GM19455 (cell line): ENCODE results near the gene GRID2.
A peak's percentile ranks its signal among the peaks of the same experiment; 100 is the strongest.
"Not testable (repeated sequence)": the region's sequence is repeated elsewhere in the genome, so short reads cannot be mapped to it uniquely, and the experiment has no call there.

Experiments used
- ATAC-seq: cut with Tn5 transposase; IDR thresholded peaks from one replicate; pipeline ENCODE4 v1.9.1; 2021; ENCODE audit not compliant: unreplicated experiment

Gene GRID2

DNA sequence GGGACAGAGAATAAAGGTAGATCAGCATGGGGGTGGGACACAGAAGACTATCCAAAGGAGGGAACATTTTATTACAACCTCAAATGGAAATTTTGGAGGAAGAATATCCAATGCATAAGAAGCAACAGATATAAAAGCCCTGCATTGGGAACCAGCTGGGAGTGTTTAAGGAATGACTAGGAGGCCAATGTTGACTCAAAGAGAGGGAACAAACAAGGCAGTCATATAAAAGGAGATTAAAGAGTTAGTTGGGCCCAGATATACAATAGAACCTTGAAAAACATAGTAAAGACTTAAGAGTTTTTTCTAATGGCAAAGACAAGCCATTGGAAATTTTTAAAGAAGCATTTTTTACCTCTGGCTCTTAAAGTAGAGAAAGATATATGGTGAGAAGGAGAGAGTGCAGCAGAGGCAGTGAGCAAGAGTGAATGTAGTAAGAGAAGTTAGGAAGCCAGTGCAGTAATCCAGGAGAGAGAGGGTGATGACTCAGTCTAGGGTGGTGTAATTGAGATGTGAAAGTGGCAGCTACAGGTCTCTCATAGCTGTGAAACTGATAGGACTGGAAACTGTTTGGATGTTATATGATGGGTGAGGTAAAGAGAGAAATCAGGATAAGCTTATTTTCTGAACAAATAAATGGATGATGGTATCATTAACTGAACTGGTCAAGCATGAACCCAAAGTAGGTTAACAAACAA, 1342.6 kb downstream of the GRID2 start:
- no peak for ATAC-seq

- no peak for ATAC-seq
These were observed 1344.5 kb downstream of the GRID2 start for GRCh38 chr4:93648258-93648657.

DNA sequence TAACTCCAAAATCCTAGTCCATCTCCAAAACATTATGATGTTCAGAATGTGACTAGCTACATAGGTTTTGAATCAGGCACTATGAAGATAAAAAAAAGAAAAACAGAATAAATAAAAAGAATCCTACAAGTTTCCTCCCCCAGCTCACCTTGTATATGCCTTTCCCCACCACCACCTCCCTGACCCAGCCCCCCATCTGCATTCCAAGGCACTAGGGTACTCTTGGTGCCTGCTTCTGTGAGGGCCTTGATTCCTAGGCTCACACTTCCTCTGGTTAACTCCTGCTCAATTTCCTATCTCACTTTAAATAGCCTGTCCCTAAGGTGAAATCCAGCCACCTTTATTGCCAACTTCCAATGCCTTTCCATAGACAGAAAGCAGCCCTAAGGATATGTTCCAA, 1346.1 kb downstream of the GRID2 start:
- ATAC-seq: no peak

GRCh38 chr4:93654211-93654610, 1350.4 kb downstream of the GRID2 start:
- ATAC-seq: no peak

DNA sequence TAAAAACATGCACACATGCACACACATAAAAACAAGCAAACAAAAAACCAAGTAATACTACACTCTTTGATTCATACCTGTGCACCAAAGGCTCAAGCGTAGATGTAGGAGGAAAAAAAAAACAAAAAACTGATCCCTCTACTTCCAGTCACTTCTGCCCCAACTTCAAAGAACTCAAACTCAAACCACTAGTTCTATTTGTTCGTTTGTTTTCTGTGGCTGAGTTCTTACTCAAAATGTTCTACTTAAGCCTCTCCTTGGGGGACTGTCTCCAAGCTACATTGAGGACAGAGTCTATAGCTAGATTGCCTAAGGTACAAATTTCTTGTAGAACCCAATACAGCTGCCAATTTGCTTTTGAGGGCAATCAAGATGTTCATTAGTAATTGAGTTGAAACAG, 1353.8 kb downstream of the GRID2 start:
- no peak for ATAC-seq

GRCh38 chr4:93658443-93658842, 1354.7 kb downstream of the GRID2 start:
- ATAC-seq: no peak

- ATAC-seq: no peak
These were observed 1355.9 kb downstream of the GRID2 start for GRCh38 chr4:93659629-93660028.

GRCh38 chr4:93660036-93660435, 1356.3 kb downstream of the GRID2 start:
- no peak for ATAC-seq

GRCh38 chr4:93670434-93670833, 1366.7 kb downstream of the GRID2 start:
- ATAC-seq: no peak

DNA sequence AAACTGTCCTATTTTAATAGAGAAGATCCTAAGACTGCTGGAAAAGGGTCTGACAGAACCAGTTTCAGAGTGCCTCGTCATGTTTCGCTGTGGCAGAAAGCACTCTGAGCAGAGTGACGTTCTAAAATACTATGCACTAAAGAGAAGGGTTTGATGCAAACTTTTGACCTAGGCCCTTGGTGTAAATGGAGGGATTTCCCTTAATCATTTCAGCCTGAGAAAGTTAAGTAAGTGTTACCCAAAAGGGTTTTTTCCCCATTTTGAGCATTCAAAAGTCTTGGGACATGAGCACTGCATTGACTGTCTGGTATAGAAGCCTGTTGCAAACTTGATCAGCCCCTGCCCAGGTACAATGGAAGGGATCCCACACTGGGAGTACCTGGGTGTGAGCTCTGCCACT, 1367.3 kb downstream of the GRID2 start:
- no peak for ATAC-seq

- ATAC-seq: not testable (repeated sequence)
These were observed 1373.2 kb downstream of the GRID2 start for GRCh38 chr4:93676937-93677336.

DNA sequence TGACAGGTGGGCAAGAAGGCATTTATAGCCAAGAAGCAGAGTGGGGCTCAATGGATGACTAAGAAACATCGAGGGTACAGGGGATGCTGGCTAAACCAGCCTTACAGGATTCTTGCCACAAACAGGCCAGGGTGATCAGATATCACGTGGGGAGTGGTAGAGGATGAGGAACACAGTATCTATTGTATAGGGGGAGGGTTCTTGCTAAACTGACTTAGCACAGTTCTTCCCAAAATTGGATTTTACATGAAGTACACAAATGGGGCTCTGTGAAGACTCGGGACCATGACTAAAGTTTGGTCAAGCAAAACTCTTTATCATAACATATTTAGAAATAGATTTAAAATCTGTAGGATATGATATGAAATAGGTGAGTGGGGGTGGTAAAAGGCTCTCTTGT, 1380.8 kb downstream of the GRID2 start:
- no peak for ATAC-seq

- no peak for ATAC-seq
These were observed 1383.5 kb downstream of the GRID2 start for GRCh38 chr4:93687304-93687703.

GRCh38 chr4:93688978-93689377, 1385.2 kb downstream of the GRID2 start:
- no peak for ATAC-seq

GRCh38 chr4:93693141-93693540, 1389.4 kb downstream of the GRID2 start:
- no peak for ATAC-seq

DNA sequence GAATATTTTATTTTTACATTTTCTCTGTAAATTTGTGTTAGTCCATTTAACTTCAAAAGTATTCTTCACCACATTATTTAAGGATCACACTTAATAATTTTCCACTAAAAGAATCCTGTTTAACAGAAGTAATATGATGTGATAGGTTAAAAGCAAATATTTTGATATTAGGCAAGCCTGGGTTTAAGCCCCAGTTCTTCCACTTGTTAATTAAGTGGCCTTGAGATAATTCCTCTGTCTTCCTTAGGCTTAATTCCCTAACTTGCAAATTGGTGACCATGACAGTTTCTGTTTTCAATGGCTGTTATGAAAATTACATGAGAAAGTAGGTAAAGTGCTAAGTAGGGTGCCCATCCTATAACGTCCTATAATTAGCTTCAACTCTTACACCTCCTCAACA, 1394.9 kb downstream of the GRID2 start:
- no peak for ATAC-seq

DNA sequence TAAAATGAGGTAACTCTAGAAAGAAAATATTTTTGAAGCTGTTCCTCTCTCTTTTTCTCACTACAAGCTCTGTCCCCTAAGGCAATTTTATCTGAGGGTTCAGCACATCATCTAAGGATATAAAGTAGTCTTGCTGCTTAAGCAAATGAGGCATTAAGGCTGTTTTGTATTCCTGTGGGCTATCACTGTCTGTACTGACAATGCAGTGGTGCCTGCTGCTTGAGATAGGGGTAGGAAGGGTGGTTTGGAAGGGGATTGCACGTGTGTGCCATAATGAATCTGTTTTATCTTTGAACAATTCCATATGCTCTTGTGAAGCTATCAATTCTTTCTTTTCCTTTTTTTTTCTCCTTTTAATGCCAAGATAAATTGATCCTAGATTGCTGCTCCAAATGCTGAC, 1396.8 kb downstream of the GRID2 start:
- ATAC-seq: no peak

DNA sequence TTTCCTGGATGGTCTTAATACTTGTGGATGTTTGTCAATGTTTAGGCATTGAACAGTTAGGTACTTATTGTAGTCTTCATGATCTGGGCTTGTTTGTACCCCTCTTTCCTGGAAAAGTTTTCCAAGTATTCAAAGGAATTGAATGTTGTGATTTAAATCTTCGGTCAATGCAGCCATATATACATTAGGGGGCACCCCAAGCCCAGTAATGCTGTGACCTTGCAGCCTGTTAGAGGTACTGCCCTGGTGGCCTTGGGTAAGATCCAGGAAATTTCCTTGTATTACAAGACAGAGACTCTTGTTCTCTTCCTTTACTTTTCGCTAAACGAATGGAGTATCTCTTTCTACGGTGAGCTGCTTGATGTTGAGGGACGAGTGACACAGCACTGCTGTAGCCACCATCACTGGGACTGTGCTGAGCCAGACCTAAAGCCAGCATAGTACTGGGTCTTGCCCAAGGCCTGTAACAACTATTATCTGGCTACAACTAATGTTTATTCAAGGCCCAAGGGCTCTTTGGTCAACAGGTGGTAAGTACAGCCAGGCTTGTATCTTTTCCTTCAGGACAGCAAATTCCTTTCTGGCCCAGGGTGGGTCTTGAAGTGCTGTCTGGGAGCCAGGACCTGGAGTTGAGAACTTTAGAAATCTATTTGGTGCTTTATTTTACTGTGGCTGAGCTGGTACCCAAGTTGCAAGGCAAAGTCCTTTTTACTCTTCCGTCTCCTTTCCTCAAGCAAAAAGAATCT, 1406.5 kb downstream of the GRID2 start:
- peak; percentile 68 for ATAC-seq

DNA sequence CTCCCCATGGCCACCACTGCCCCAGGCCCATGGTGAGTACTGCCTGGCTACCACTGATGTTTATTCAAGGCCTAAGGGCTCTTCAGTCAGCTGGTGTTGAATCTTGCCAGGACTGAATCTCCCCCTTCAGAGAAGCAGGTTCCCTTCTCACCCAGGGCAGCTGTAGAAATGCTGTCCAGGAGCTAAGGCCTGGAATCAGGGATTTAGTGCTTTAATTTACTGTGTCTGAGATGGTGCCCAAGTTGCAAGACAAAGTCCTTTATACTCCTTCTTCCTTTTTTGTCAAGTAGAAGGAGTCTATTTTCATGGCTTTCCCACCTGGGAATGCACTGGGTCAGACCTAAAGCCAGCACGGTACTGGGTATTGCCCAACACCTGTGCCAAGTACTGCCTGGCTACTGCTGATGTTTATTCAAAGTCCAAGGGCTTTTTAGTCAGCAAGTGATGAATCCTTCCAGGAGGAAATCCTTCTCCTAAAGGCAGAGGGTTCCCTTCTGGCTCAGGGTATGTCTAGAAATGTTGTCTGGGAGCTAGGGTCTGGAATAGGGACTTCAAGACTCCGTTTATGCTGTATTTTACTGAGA, 1407.2 kb downstream of the GRID2 start:
- ATAC-seq: no peak

DNA sequence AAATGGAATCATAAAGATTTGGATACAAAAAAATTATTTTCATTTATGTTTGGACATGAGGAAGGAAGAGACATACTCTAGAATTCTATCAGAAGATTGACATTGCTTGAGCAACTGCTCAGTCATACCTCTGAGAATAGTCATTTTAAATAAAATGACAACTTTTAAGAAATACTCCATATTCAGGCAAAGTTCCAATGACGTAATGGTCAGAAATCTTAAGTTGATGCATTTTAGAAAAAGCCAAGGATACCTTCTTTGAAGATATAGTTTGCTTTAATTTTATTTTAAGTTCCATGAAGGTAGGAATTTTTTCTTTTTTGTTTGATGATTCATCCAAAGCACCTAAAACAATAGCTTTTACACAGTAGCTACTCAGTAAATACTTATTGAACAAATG, 1414.5 kb downstream of the GRID2 start:
- no peak for ATAC-seq

DNA sequence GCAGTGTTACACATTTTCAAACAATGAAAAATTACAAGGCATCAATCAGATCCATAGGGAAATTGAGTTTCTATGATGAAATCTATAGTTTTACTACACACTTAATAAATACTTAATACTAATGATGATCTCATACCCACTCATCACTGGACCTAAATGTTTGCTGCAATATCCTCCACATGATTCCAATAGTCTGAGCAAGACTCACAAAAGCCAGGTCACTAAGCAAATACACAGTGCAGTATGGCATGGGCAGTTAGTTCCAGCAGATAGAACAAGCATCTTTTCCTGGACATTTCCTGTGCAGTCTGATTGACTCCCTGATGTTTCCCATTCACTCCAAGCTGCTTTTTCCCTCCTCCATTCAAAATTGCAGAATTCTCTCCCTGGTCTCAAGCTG, 1415.8 kb downstream of the GRID2 start:
- no peak for ATAC-seq

DNA sequence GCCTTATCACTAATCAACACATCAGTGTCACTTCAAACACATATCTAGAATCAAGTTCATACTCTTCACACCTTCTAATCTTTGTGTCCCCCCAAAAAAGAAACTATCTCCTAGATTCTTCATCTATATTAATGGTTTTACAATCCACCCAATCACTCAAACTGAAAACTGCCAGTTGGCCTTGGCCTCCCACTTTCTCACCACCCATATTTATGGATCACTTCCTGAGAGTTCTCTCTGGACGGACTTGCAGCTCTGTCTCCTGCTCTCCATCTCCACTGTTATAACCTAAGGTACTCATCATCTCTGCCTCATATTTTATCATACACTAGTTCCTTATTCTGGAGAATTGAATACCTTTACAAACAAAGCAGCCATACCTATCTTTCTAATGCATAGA, 1418.7 kb downstream of the GRID2 start:
- ATAC-seq: no peak
